Small intestine (tissue), 7 donors: Measurements from ENCODE around the gene CHST5. TPM values are rescaled to one million over a fixed set of nuclear protein-coding genes. Genes with fewer than 3 reads are reported as not detected.
"Not testable (repeated sequence)": the region's sequence is repeated elsewhere in the genome, so short reads cannot be mapped to it uniquely, and the experiment has no call there.

ENCODE experiments used
- DNase-seq, 2 donors: peaks; one replicate each; pipeline versions ENCODE4 v3.0.0 to v3.0.0-alpha.2; 2013
- FAIRE-seq: peaks from 2 replicates; lab custom pipeline; 2012; peaks lifted over from hg19 to GRCh38; lab: Jason Lieb, UNC
- H3K27ac ChIP-seq, 3 donors: one replicate each; pipeline ENCODE4 v1.5.1; 2013; ENCODE audit warnings: low read length in 2 of 3, mild to moderate bottlenecking in 2 of 3, control low read depth in 1 of 3, inconsistent platforms in 1 of 3, low read depth in 1 of 3, moderate library complexity in 1 of 3
- H3K27me3 ChIP-seq, 3 donors: one replicate each; pipeline ENCODE4 v1.6.1; 2013; ENCODE audit warnings: low read length in 3 of 3, inconsistent platforms in 1 of 3; ENCODE audit not compliant: control insufficient read depth in 3 of 3, insufficient read depth in 3 of 3
- H3K36me3 ChIP-seq, 3 donors: one replicate each; pipeline ENCODE4 v1.6.1; 2013; ENCODE audit warnings: low read length in 3 of 3, inconsistent platforms in 1 of 3, low read depth in 1 of 3, mild to moderate bottlenecking in 1 of 3, moderate library complexity in 1 of 3; ENCODE audit not compliant: control insufficient read depth in 3 of 3, insufficient read depth in 2 of 3
- H3K4me1 ChIP-seq, 3 donors: one replicate each; pipeline ENCODE4 v1.6.1; 2013; ENCODE audit warnings: low read length in 2 of 3, inconsistent platforms in 1 of 3, low read depth in 1 of 3, mild to moderate bottlenecking in 1 of 3, moderate library complexity in 1 of 3; ENCODE audit not compliant: control insufficient read depth in 3 of 3, insufficient read depth in 2 of 3
- H3K4me3 ChIP-seq, 3 donors: one replicate each; pipeline ENCODE4 v1.5.1; 2013; ENCODE audit warnings: low read length in 3 of 3, control low read depth in 1 of 3, inconsistent platforms in 1 of 3, low read depth in 1 of 3, mild to moderate bottlenecking in 1 of 3, moderate library complexity in 1 of 3
- H3K9me3 ChIP-seq, 2 donors: one replicate each; pipeline ENCODE4 v1.6.1; 2013; ENCODE audit warnings: low read depth in 1 of 2, low read length in 1 of 2; ENCODE audit not compliant: control insufficient read depth in 2 of 2, insufficient read depth in 1 of 2
- WGBS, 3 donors: extraction: QIAGEN DNeasy Blood & Tissue Kit; methylation state at CpG; one replicate each; pipeline ENCODE4 v1.1.7; 2013; 5-methylcytosine and 5-hydroxymethylcytosine counted together
- polyA plus RNA-seq, 4 donors: library from polyadenylated mRNA; stranded (reverse) in 3 of 4; unstranded in 1 of 4; fragments of 200-250 nt in 3 of 4; fragments of 120-200 nt in 1 of 4; gene quantifications; one replicate each; pipeline versions ENCODE4 v1.2.1 to v1.2.3, GENCODE V29; 2013
- donor health status: healthy with polysubstance abuse.
- donor health status: control.
- donor health status: control.
- donor health status: Bipolar disorder and iron deficiency.
- donor health status: healthy.

CHST5 gene
- polyA plus RNA-seq, 4 donors, result 21.2 to 37.7 (median 27.5) TPM

- no peak for FAIRE-seq
- Histone ChIP-seq H3K4me1 (peaks cover 0 to 6% (median 0%) of the 10 kb centered on the region in 3 donors), H3K27me3 (peaks cover 0 to 7% (median 0%) of the 10 kb centered on the region in 3 donors), H3K36me3 (no peaks in the 10 kb centered on the region), H3K9me3 (no peaks in the 10 kb centered on the region), H3K27ac (no peak overlapping the region), H3K4me3 (no peak overlapping the region)
- DNase-seq, result no peak
- WGBS, 3 donors, result 65 to 82% (median 73%) methylated on average over 2 of the region's 2 CpGs
Observed at GRCh38 chr16:75558846-75559401, 23.0 kb upstream of the CHST5 start.

GRCh38 chr16:75556431-75556950 is 20.6 kb upstream of the CHST5 start:
- H3K9me3 ChIP-seq, result no peaks in the 10 kb centered on the region
- WGBS, 3 donors, result 44 to 50% (median 50%) methylated on average over 16 of the region's 16 CpGs
- FAIRE-seq, result no peak
- H3K36me3 ChIP-seq, result no peaks in the 10 kb centered on the region
- peaks cover 0 to 7% (median 0%) of the 10 kb centered on the region in 3 donors for H3K27me3 ChIP-seq
- peaks cover 0 to 6% (median 0%) of the 10 kb centered on the region in 3 donors for H3K4me1 ChIP-seq
- H3K4me3 ChIP-seq, result peak overlapping the region in 1 of 3 donors; percentile 37
- peak overlapping the region in 2 of 3 donors; percentile 20 to 61 for H3K27ac ChIP-seq
- DNase-seq, result no peak

- peak within 1 kb of the TSS; percentile 37 to 64 (median 45) for H3K4me3 ChIP-seq
- peak; percentile 94 to 95 for DNase-seq
- H3K9me3 ChIP-seq, result no peaks in the 10 kb centered on the region
- peaks cover 0 to 6% (median 0%) of the 10 kb centered on the region in 3 donors for H3K4me1 ChIP-seq
- no peak for FAIRE-seq
- 0 to 1% (median 1%) methylated on average over 73 to 75 of the region's 75 CpGs for WGBS, 3 donors
- peaks cover 0 to 7% (median 0%) of the 10 kb centered on the region in 3 donors for H3K27me3 ChIP-seq
- H3K27ac ChIP-seq, result peak within 1 kb of the TSS; percentile 20 to 61 (median 35)
- H3K36me3 ChIP-seq, result no peaks in the 10 kb centered on the region
Observed at GRCh38 chr16:75555707-75556430, 20.0 kb upstream of the CHST5 start, which contains the start of gene TMEM231. TMEM231 (minus strand) TSS chr16:75556252; CDS start chr16:75556209, 43 bp downstream.

DNA sequence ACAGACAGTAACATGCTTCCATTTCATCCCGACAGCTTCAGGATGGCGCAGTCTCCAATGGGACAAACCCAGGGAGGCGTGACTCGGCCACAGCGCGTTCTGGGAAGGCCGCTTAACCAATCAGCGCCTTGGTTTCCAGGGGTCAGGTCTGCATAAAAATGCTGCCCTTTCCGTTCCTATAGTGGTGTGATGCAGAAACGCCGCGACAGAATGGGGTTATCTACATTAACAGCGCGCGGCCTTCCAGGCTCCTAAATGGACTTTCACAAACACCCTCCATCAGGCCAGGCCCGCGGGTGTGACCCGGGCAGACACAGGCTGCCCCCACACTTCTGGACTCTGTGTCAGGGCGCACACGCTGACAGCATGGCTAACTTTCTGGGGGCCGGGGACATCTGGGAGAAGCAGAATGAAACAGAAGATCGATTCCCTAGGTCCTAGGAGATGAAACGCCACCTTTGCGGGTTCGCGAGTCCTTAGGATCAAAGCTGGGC is 19.4 kb upstream of the CHST5 start:
- peak overlapping the region in 2 of 3 donors; percentile 20 to 61 for H3K27ac ChIP-seq
- H3K4me3 ChIP-seq, result peak overlapping the region; percentile 37 to 64 (median 45)
- H3K27me3 ChIP-seq, result peaks cover 0 to 2% (median 0%) of the 10 kb centered on the region in 3 donors
- H3K9me3 ChIP-seq, result no peaks in the 10 kb centered on the region
- peaks cover 0 to 6% (median 0%) of the 10 kb centered on the region in 3 donors for H3K4me1 ChIP-seq
- FAIRE-seq, result no peak
- DNase-seq, result peak; percentile 71 to 77
- no peaks in the 10 kb centered on the region for H3K36me3 ChIP-seq
- 1 to 5% (median 2%) methylated on average over 26 of the region's 26 CpGs for WGBS, 3 donors

DNA sequence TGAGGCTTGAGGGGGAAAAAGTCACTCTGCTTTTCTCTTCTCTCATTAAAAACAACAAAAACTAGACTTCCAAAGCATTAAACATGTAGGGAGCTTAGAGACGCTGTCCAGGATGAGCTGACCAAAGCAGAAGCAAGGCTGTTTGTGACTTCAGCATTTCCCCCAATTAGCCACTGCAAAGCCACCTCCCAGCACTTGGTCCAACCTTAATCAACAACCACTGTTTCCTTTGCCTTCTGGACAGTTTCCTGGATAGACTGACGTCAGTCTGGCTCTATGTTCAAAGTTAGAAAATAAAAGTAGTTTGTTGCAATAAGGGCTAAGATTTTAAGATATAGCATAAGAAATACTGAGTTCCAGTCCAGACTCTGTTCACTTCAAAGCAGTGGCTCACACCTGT is 17.0 kb upstream of the CHST5 start:
- FAIRE-seq, result no peak

DNA sequence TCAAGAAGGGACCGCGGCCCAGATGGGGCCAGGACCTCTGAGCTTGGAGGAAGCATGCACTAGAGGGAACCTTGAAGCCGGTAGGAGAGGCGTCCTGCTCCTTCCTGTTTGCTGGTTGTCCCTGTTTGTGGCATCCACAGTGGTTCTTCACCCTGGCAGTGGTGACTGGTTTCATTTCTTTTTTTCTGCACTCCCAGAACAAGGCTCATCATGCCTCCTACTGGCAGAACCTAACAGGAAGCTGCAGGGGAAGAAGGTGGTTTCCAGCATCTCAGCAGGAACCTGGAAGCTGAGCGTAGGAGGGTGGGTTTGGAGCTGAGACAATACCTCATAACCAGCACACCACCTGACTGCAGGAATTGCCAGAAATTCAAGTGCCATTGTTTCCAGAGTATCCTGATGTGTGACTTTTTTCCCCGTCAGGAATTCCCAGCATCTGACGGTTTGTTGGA is 14.3 kb upstream of the CHST5 start:
- no peak for FAIRE-seq
- Histone ChIP-seq H3K36me3 (no peaks in the 10 kb centered on the region), H3K4me1 (no peaks in the 10 kb centered on the region), H3K9me3 (no peaks in the 10 kb centered on the region), H3K27ac (peak overlapping the region in 1 of 3 donors; percentile 61), H3K4me3 (no peak overlapping the region), H3K27me3 (no peaks in the 10 kb centered on the region)
- WGBS, 3 donors, result 28 to 59% (median 41%) methylated on average over 7 of the region's 7 CpGs
- peak; percentile 78 to 90 for DNase-seq

More for the DNA sequence above, 17.0 kb upstream of the CHST5 start:
- Histone ChIP-seq H3K36me3 (no peaks in the 10 kb centered on the region), H3K4me3 (no peak overlapping the region), H3K4me1 (peaks cover 0 to 6% (median 0%) of the 10 kb centered on the region in 3 donors), H3K27me3 (no peaks in the 10 kb centered on the region), H3K27ac (no peak overlapping the region), H3K9me3 (no peaks in the 10 kb centered on the region)
- no peak for DNase-seq
- 52 to 60% (median 59%) methylated on average over 2 of the region's 2 CpGs for WGBS, 3 donors

GRCh38 chr16:75548456-75548855 is 12.5 kb upstream of the CHST5 start:
- not testable (repeated sequence) for H3K27me3 ChIP-seq, FAIRE-seq, H3K9me3 ChIP-seq, H3K27ac ChIP-seq, H3K4me3 ChIP-seq, DNase-seq, H3K36me3 ChIP-seq, H3K4me1 ChIP-seq
- 90 to 94% (median 94%) methylated on average over 9 of the region's 9 CpGs for WGBS, 3 donors

DNA sequence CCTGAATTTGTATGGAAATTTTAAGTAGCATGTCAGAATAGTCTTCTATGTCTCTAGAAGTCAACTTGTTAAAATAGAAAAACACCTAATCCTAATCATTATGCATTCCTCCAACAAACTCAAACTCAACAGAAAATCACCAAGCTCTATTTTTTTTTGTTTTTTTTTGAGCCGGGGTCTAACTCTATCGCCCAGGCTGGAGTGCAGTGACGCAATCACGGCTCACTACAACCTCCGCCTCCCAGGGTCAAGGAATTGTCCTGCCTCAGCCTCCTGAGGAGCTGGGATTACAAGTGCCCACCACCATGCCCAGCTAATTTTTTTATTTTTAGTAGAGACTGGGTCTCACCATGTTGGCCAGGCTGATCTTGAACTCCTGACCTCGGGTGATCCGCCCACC is 10.4 kb upstream of the CHST5 start:
- Histone ChIP-seq H3K4me3 (no peak overlapping the region), H3K27me3 (no peaks in the 10 kb centered on the region), H3K27ac (no peak overlapping the region), H3K9me3 (no peaks in the 10 kb centered on the region), H3K36me3 (peaks cover 0 to 4% (median 0%) of the 10 kb centered on the region in 3 donors), H3K4me1 (peaks cover 0 to 27% (median 2%) of the 10 kb centered on the region in 3 donors)
- FAIRE-seq (no peak), DNase-seq (no peak)
- 90 to 95% (median 92%) methylated on average over 7 of the region's 7 CpGs for WGBS, 3 donors
